ENCODE results near the gene ELOA2.

ELOA2 gene

GRCh38 chr18:47067648-47068047 is 32.2 kb upstream of the ELOA2 start:
- Histone ChIP-seq H3K27me3 (no peaks in the 10 kb centered on the region), H3K36me3 (no peaks in the 10 kb centered on the region), H3K4me1 (ENCODE audit: control insufficient read depth in 1 of 2, insufficient read depth in 1 of 2, low read depth in 1 of 2, low read length in 1 of 2) (no peaks in the 10 kb centered on the region), H3K4me3 (ENCODE audit: low read depth in 1 of 2, low read length in 1 of 2) (no peak overlapping the region), H3K9me3 (no peaks in the 10 kb centered on the region), H3K27ac (no peak overlapping the region)
- TF ChIP-seq CTCF (IDR thresholded peaks at IDR 0.05): no peak

GRCh38 chr18:47063096-47063495 is 27.7 kb upstream of the ELOA2 start:
- no peaks in the 10 kb centered on the region for H3K9me3 ChIP-seq
- H3K27ac ChIP-seq: no peak overlapping the region
- no peak for TF ChIP-seq CTCF (IDR thresholded peaks at IDR 0.05)
- no peak overlapping the region for H3K4me3 ChIP-seq (ENCODE audit: low read depth in 1 of 2, low read length in 1 of 2)
- no peaks in the 10 kb centered on the region for H3K4me1 ChIP-seq (ENCODE audit: control insufficient read depth in 1 of 2, insufficient read depth in 1 of 2, low read depth in 1 of 2, low read length in 1 of 2)
- no peaks in the 10 kb centered on the region for H3K27me3 ChIP-seq
- H3K36me3 ChIP-seq: no peaks in the 10 kb centered on the region

- Histone ChIP-seq H3K4me1 (ENCODE audit: control insufficient read depth in 1 of 2, insufficient read depth in 1 of 2, low read depth in 1 of 2, low read length in 1 of 2) (no peaks in the 10 kb centered on the region), H3K36me3 (no peaks in the 10 kb centered on the region), H3K4me3 (ENCODE audit: low read depth in 1 of 2, low read length in 1 of 2) (no peak overlapping the region), H3K9me3 (no peaks in the 10 kb centered on the region), H3K27ac (no peak overlapping the region), H3K27me3 (no peaks in the 10 kb centered on the region)
- no peak for TF ChIP-seq CTCF (IDR thresholded peaks at IDR 0.05)
Measured at GRCh38 chr18:47062471-47062870, 27.1 kb upstream of the ELOA2 start.

- Histone ChIP-seq H3K36me3 (no peaks in the 10 kb centered on the region), H3K27me3 (no peaks in the 10 kb centered on the region), H3K9me3 (no peaks in the 10 kb centered on the region), H3K4me3 (ENCODE audit: low read depth in 1 of 2, low read length in 1 of 2) (no peak overlapping the region), H3K27ac (no peak overlapping the region), H3K4me1 (ENCODE audit: control insufficient read depth in 1 of 2, insufficient read depth in 1 of 2, low read depth in 1 of 2, low read length in 1 of 2) (no peaks in the 10 kb centered on the region)
- no peak for TF ChIP-seq CTCF (IDR thresholded peaks at IDR 0.05)
Measured at GRCh38 chr18:47054369-47054768, 18.9 kb upstream of the ELOA2 start.

GRCh38 chr18:47050468-47050867 is 15.0 kb upstream of the ELOA2 start:
- Histone ChIP-seq H3K4me1 (ENCODE audit: control insufficient read depth in 1 of 2, insufficient read depth in 1 of 2, low read depth in 1 of 2, low read length in 1 of 2) (no peaks in the 10 kb centered on the region), H3K27me3 (no peaks in the 10 kb centered on the region), H3K27ac (no peak overlapping the region), H3K4me3 (ENCODE audit: low read depth in 1 of 2, low read length in 1 of 2) (no peak overlapping the region), H3K36me3 (no peaks in the 10 kb centered on the region), H3K9me3 (no peaks in the 10 kb centered on the region)
- TF ChIP-seq CTCF (IDR thresholded peaks at IDR 0.05): no peak

- Histone ChIP-seq H3K36me3 (no peaks in the 10 kb centered on the region), H3K4me3 (ENCODE audit: low read depth in 1 of 2, low read length in 1 of 2) (no peak overlapping the region), H3K4me1 (ENCODE audit: control insufficient read depth in 1 of 2, insufficient read depth in 1 of 2, low read depth in 1 of 2, low read length in 1 of 2) (no peaks in the 10 kb centered on the region), H3K27me3 (no peaks in the 10 kb centered on the region), H3K27ac (no peak overlapping the region), H3K9me3 (no peaks in the 10 kb centered on the region)
- TF ChIP-seq CTCF (IDR thresholded peaks at IDR 0.05): no peak
Measured at GRCh38 chr18:47040982-47041381, 5.6 kb upstream of the ELOA2 start.
